Activated naive CD4-positive, alpha-beta T cell treated with anti-CD3 and anti-CD28 coated beads for 36 hours (primary cell): Measurements from ENCODE around the gene HEXD. TPM values are rescaled to one million over a fixed set of nuclear protein-coding genes. Genes with fewer than 3 reads are reported as not detected.
"Not testable (repeated sequence)": the region's sequence is repeated elsewhere in the genome, so short reads cannot be mapped to it uniquely, and the experiment has no call there.

Experiments used
- CTCF ChIA-PET: fragments of 350-600 bp; sonication (Branson Sonifier 250); formaldehyde crosslinking; loops from one replicate; lab custom pipeline; 2021; ENCODE audit warnings: antibody characterized with exemption; lab: Charles Lee
- DNase-seq: peaks from one replicate; pipeline ENCODE4 v3.0.0-alpha.2; 2020
- H3K27ac Mint-ChIP-seq: one replicate; pipeline ENCODE4 v1.8.0; 2021; ENCODE audit warnings: mild to moderate bottlenecking, mixed read lengths
- H3K27me3 Mint-ChIP-seq: one replicate; pipeline ENCODE4 v1.8.0; 2021; ENCODE audit warnings: low read depth, mixed read lengths
- H3K36me3 Mint-ChIP-seq: one replicate; pipeline ENCODE4 v1.8.0; 2021; ENCODE audit warnings: low read depth, mixed read lengths
- H3K4me1 Mint-ChIP-seq: one replicate; pipeline ENCODE4 v1.8.0; 2021; ENCODE audit warnings: low read depth, mixed read lengths
- H3K4me3 Mint-ChIP-seq: one replicate; pipeline ENCODE4 v1.8.0; 2021; ENCODE audit warnings: mild to moderate bottlenecking, moderate library complexity, mixed read lengths
- H3K9me3 Mint-ChIP-seq: one replicate; pipeline ENCODE4 v1.8.0; 2021; ENCODE audit warnings: mixed read lengths
- intact Hi-C: fragments of 100-400 bp; cut with micrococcal nuclease; formaldehyde crosslinking; loops from one replicate; pipeline ENCODE4 v1.15.1; 2023
- total RNA-seq, 2 experiments: library from RNA; stranded (reverse); gene quantifications; one replicate each; pipeline ENCODE4 v1.2.3, GENCODE V29; 2021

The HEXD gene
- total RNA-seq, 2 experiments from 2014 or later = 22.4 to 26.3 TPM

DNA sequence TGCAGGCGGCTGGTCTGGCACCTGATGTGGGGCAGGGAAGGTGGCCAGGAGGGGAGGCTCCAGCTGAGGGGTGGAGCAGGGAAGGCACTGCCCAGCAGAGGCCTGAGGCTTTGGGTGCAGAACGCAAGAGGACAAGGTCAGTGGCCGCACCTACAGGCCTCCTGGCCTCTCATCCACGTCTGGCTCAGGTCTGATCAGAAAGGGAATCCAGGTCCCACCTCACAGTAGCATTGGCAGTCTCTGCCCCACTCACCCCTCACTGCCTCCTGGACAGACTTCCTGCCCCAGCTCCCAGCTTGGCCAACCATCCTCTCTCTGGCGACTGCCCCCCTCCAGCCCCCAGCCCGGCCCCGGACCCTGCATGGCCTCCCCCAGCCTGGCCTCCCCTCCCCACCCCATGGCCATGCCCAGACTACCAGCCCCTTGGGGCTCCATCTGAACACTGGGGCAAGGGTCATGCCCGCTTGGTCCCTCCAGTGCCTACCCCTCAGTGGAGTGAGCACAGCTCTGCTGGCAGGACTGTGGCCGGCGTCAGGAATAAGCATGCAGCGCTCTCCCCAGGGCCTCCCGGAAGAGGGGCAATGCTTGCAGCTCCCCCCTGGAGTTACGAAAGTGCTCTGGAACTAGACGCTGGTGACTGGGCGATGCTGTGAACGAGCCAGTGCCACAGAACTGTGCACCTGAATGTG, 42.0 kb upstream of the HEXD start:
- no peaks in the 10 kb centered on the region for H3K9me3 Mint-ChIP-seq
- intact Hi-C loops = no loop called here
- no peak for DNase-seq
- H3K27me3 Mint-ChIP-seq = peaks cover 37% of the 10 kb centered on the region
- peaks cover 12% of the 10 kb centered on the region for H3K4me1 Mint-ChIP-seq
- H3K4me3 Mint-ChIP-seq = no peak overlapping the region
- CTCF ChIA-PET = no interaction called here
- H3K36me3 Mint-ChIP-seq = no peaks in the 10 kb centered on the region
- no peak overlapping the region for H3K27ac Mint-ChIP-seq

DNA sequence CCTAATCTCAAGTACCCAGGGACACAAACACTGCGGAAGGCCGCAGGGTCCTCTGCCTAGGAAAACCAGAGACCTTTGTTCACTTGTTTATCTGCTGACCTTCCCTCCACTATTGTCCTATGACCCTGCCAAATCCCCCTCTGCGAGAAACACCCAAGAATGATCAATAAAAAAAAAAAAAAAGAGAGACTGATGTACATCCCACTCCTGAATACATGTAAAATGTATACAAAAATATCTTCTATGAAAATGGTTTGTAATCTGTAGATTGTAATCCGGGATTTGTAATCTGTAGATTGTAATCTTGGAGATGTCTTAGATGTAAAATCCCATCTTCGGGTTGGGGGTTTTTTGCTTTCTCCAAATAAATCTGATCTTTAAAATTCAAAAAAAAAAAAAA, 40.9 kb upstream of the HEXD start:
- peaks cover 40% of the 10 kb centered on the region for H3K27me3 Mint-ChIP-seq
- CTCF ChIA-PET = interaction anchor here (0.6 to 0.7 kb wide), 2 partner anchors 22 to 105 kb away, joined by 3 read pairs; no protein-coding TSS in a partner anchor
- peaks cover 10% of the 10 kb centered on the region for H3K4me1 Mint-ChIP-seq
- H3K4me3 Mint-ChIP-seq, intact Hi-C loops, H3K36me3 Mint-ChIP-seq, DNase-seq, H3K9me3 Mint-ChIP-seq, H3K27ac Mint-ChIP-seq: not testable (repeated sequence)

DNA sequence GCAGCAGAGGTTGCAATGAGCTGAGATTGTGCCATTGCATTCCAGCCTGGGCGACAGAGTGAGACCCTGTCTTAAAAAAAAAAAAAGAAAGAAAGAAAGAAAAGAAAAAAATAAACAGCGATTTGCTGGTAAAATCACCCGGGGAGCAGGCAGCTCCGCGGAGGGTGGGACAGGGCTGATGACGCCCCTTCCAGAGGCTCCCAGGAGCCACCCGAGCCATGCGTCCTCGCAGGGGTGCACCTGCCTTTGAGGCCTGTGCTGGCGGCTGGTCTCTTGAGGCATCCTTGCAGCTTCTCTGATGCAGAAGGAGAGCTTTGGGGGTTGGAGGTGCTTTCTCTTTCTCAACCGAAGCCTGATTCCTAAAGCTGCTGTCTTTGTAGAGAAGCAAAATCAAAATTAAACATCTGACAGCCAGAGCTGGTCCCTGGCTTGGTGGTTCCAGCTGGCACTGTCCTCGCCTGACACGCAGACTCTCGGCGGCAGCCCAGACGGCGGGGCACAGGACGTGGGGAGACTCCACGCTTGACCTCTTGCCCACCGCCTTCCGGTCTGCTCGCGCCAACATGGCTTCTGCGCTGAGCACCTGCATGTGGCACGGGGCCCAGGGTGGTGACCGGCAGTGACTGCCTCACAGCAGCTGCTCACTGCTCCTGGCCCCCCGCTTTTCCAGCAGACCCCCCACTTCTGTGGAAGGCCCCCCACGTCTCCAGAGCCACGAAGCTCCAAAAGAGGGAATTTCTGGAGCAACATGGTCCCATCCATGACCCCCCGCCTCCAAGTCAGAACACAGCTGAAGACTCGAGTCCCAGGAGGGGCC, 40.0 kb upstream of the HEXD start:
- H3K4me3 Mint-ChIP-seq = no peak overlapping the region
- H3K9me3 Mint-ChIP-seq = no peaks in the 10 kb centered on the region
- intact Hi-C loops = no loop called here
- no peaks in the 10 kb centered on the region for H3K36me3 Mint-ChIP-seq
- no peak for DNase-seq
- CTCF ChIA-PET = interaction anchor here (0.6 to 1.3 kb wide), 3 partner anchors 21 to 106 kb away, joined by 3 to 5 read pairs (median 3); no protein-coding TSS in a partner anchor
- no peak overlapping the region for H3K27ac Mint-ChIP-seq
- H3K4me1 Mint-ChIP-seq = peaks cover 2% of the 10 kb centered on the region
- H3K27me3 Mint-ChIP-seq = peaks cover 32% of the 10 kb centered on the region

DNA sequence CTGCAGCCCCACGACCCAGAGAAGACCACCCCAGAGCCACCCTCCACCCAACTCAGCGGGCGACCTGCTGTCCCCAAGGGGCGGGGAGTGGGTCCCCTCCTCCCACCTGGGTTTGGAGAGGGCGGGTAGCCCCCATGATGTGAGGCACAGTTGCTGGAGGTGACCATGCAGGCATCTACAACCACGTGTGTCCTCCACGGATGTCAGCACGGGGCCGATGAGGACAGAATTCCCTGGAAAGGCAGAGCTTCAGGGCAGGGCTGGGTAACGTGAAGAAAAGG, 39.5 kb upstream of the HEXD start:
- H3K27ac Mint-ChIP-seq = no peak overlapping the region
- H3K36me3 Mint-ChIP-seq = no peaks in the 10 kb centered on the region
- CTCF ChIA-PET = interaction anchor here (1.3 kb wide), 1 partner anchor 35 kb away, joined by 5 read pairs; no protein-coding TSS in a partner anchor
- peaks cover 2% of the 10 kb centered on the region for H3K4me1 Mint-ChIP-seq
- intact Hi-C loops = no loop called here
- H3K27me3 Mint-ChIP-seq = peaks cover 28% of the 10 kb centered on the region
- H3K4me3 Mint-ChIP-seq = no peak overlapping the region
- no peak for DNase-seq
- H3K9me3 Mint-ChIP-seq = no peaks in the 10 kb centered on the region

DNA sequence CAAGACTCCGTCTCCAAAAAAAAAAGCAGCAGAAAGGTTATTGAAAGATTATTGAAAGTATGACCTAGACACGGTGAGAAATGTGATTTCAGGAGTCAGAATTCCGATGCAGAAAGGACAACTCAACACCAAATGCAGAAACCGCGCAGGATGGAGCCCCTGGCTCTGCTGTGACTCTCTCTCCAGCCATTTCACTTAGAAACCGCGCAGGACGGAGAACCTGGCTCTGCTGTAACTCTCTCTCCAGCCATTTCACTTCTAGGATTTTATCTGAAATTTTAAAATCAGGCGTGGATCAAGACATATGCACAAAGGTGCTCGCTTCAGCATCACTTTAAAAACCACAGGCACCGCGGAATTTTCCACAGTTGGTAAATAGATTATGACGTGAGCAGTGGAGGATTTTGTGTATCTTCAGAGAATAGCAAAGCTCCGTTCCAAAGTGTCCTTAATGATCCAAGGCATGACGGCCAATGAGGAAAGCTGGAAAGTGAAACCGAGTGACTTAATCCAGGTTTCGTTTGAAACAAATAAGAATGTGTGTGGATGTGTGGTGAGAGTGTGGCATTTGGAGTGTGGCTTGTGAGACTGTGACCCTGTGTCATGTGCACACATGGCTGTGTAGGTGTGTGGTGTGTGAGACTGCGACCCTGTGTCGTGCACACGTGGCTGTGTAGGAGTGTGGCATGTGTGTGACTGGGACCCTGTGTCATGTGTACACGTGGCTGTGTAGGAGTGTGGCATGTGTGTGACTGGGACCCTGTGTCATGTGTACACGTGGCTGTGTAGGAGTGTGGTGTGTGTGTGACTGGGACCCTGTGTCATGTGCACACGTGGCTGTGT, 37.1 kb upstream of the HEXD start:
- intact Hi-C loops = no loop called here
- H3K4me3 Mint-ChIP-seq = no peak overlapping the region
- H3K27ac Mint-ChIP-seq = no peak overlapping the region

GRCh38 chr17:82381703-82382009, 36.5 kb upstream of the HEXD start:
- CTCF ChIA-PET, H3K4me1 Mint-ChIP-seq, H3K4me3 Mint-ChIP-seq, H3K27ac Mint-ChIP-seq, H3K36me3 Mint-ChIP-seq, intact Hi-C loops, DNase-seq, H3K9me3 Mint-ChIP-seq: not testable (repeated sequence)
- peaks cover 16% of the 10 kb centered on the region for H3K27me3 Mint-ChIP-seq

More for the DNA sequence above, 37.1 kb upstream of the HEXD start:
- CTCF ChIA-PET = interaction anchor here (0.7 kb wide), 1 partner anchor 453 kb away, joined by 3 read pairs; no protein-coding TSS in a partner anchor
- no peaks in the 10 kb centered on the region for H3K36me3 Mint-ChIP-seq
- H3K4me1 Mint-ChIP-seq = peaks cover 2% of the 10 kb centered on the region
- peaks cover 20% of the 10 kb centered on the region for H3K27me3 Mint-ChIP-seq
- no peak for DNase-seq
- no peaks in the 10 kb centered on the region for H3K9me3 Mint-ChIP-seq

- CTCF ChIA-PET, H3K27ac Mint-ChIP-seq, H3K9me3 Mint-ChIP-seq: not testable (repeated sequence)
These were observed 35.8 kb upstream of the HEXD start for GRCh38 chr17:82382220-82382932.

DNA sequence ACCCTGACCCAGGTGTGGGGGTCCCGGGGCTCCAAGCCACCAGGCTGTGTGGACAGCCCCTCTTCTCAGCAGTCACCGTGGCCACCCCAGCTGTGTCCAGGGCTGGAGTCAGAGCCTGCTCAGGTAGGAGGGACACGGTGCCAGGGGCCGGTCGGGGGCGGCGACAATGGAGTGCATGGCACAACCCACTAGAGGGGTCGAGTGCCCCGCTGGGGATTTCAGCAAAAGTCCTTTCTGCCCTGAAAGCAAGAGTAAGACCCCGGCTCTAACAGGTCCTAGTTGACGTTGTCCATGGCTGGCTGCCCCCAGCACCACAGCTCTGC, 35.3 kb upstream of the HEXD start:
- Mint-ChIP-seq H3K36me3 (no peaks in the 10 kb centered on the region), H3K4me3 (no peak overlapping the region), H3K27ac (no peak overlapping the region), H3K4me1 (peaks cover 8% of the 10 kb centered on the region), H3K9me3 (no peaks in the 10 kb centered on the region), H3K27me3 (peaks cover 16% of the 10 kb centered on the region)
- intact Hi-C loops = no loop called here
- CTCF ChIA-PET = no interaction called here
- DNase-seq = no peak

More at GRCh38 chr17:82382220-82382932, 35.8 kb upstream of the HEXD start:
- DNase-seq, H3K4me3 Mint-ChIP-seq, H3K36me3 Mint-ChIP-seq, H3K4me1 Mint-ChIP-seq, intact Hi-C loops: not testable (repeated sequence)
- peaks cover 16% of the 10 kb centered on the region for H3K27me3 Mint-ChIP-seq

DNA sequence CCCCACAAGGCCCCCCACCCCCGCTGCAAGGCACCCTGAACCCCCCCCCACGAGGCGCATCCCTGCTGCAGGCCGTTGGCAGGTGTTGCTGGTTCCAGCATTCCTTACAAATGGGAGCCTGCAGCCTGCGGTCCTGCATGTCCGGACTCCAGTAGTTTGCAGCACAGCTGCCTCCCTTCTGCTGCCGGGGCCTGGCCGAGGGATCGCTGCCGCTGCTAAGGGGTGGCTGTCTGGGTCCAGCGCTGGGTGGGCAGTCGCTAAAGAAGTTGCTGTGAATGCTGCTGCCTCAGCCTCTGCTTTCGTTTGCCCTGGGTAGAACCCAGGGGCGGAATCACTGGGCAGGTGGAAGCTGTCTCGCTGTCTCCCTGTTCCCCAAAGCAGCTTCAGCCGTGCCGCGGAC, 34.7 kb upstream of the HEXD start:
- Mint-ChIP-seq H3K4me1 (peaks cover 8% of the 10 kb centered on the region), H3K4me3 (no peak overlapping the region), H3K36me3 (no peaks in the 10 kb centered on the region), H3K27me3 (peaks cover 16% of the 10 kb centered on the region), H3K27ac (no peak overlapping the region), H3K9me3 (no peaks in the 10 kb centered on the region)
- intact Hi-C loops = no loop called here
- CTCF ChIA-PET = no interaction called here
- DNase-seq = no peak

DNA sequence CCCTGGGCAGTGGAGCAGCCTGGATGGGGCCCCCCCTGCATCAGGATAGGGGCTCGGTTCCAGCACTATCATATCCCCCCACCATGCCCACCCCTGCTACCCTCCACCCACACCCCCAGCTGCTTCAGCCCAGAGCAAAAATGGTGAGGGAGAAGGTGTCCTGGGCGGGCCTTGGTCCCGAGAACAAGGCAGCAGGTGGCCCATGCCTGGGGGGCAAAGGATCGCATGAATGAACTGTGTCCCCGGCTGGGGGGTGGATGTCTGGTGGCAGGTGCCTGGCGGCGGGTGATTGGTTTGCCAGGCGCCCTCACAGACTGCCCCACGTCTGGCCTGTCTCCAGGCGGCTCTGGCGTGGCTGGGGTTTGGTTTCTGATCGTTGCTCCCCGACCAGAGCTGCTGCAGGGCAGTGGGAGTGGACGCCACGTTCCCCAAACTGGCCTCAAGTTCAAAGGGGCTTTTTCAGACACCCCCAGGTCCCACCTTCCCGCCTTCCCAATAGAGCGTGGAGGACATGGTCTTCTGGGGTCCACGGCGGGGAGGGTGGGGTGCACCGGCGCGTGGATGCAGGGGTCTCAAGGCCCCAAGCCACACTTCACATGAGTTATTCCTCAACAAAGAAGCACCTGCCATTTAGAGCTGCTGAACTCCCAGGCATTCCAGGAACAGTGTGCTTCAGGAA, 34.0 kb upstream of the HEXD start:
- no peaks in the 10 kb centered on the region for H3K9me3 Mint-ChIP-seq
- H3K27ac Mint-ChIP-seq = no peak overlapping the region
- H3K36me3 Mint-ChIP-seq = no peaks in the 10 kb centered on the region
- no peak overlapping the region for H3K4me3 Mint-ChIP-seq
- intact Hi-C loops = no loop called here
- CTCF ChIA-PET = interaction anchor here (0.6 kb wide), 1 partner anchor 418 kb away, joined by 4 read pairs; no protein-coding TSS in a partner anchor
- H3K27me3 Mint-ChIP-seq = peaks cover 13% of the 10 kb centered on the region
- H3K4me1 Mint-ChIP-seq = peaks cover 8% of the 10 kb centered on the region
- no peak for DNase-seq

DNA sequence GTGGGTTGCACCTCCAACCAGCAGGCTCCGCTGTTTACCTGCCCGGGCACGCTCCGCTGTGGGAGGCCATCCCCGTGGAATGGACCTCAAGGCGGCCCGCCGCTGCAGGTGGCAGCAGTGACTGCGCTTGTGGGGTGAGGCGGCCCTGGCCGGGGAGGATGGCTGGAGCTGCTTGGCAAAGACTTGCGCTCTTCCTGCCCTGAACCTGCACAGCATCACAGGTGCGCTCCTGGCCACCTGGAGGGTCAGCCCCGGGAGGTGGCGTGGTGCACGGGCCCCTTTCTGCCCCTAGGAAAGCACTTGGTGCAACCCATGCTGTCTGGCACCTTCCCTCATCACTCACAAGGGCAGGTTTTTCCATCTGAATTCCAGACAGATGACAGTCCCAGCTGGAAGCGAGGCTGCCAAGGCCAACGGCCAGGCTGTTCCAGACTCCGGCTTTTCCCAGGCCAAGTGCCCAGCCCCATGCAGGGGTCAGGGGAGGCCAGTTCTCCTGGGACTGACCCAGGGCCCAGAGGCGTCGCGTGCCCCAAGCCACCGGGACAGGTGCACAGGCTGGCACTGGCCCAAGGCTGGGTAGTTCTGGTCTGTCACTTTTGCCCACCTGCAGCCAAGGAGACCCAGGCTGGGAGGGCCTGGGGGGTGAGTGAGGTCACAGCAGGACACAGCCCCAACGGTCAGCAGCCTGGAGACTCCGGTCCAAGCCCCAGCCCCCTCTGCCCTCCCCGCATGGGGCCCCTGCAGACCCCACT, 33.2 kb upstream of the HEXD start:
- CTCF ChIA-PET = no interaction called here
- no peak overlapping the region for H3K27ac Mint-ChIP-seq
- H3K27me3 Mint-ChIP-seq = peaks cover 10% of the 10 kb centered on the region
- intact Hi-C loops = no loop called here
- DNase-seq = no peak
- H3K4me3 Mint-ChIP-seq = no peak overlapping the region
- no peaks in the 10 kb centered on the region for H3K9me3 Mint-ChIP-seq
- H3K36me3 Mint-ChIP-seq = no peaks in the 10 kb centered on the region
- peaks cover 7% of the 10 kb centered on the region for H3K4me1 Mint-ChIP-seq
